Stomach (tissue), 9 donors: ENCODE measurements around the gene PLCH2. TPM values are rescaled to one million over a fixed set of nuclear protein-coding genes. Genes with fewer than 3 reads are reported as not detected.

ENCODE experiments used
- DNase-seq, 2 donors: peaks; one replicate each; pipeline versions ENCODE4 v3.0.0 to v3.0.0-alpha.2; 2013 to 2019
- H3K27ac ChIP-seq, 5 donors: fragments of 200-600 bp in 4 of 5; sonication (generic) in 4 of 5; one replicate each; pipeline ENCODE4 v1.5.1; 2013 to 2019; ENCODE audit warnings: mild to moderate bottlenecking in 1 of 5, moderate library complexity in 1 of 5
- H3K27me3 ChIP-seq, 3 donors: fragments of 200-600 bp; sonication (generic); one replicate each; pipeline ENCODE4 v1.5.1; 2017 to 2019; ENCODE audit warnings: mixed run types in 1 of 3
- H3K36me3 ChIP-seq, 4 donors: fragments of 200-600 bp; sonication (generic); 1 replicate in 3 of 4; 2 replicates in 1 of 4; pipeline ENCODE4 v1.5.1; 2016 to 2019
- H3K4me1 ChIP-seq, 4 donors: fragments of 200-600 bp; sonication (generic); one replicate each; pipeline ENCODE4 v1.5.1; 2016 to 2019
- H3K4me3 ChIP-seq, 4 donors: fragments of 200-600 bp; sonication (generic) in 3 of 4; one replicate each; pipeline ENCODE4 v1.5.1; 2016 to 2019; ENCODE audit warnings: mild to moderate bottlenecking in 1 of 4
- H3K9me3 ChIP-seq, 4 donors: fragments of 200-600 bp; sonication (generic); one replicate each; pipeline ENCODE4 v1.5.1; 2016 to 2019
- CTCF ChIP-seq, 7 experiments: fragments of 450-650 bp in 4 of 7; fragments of 200-600 bp in 3 of 7; sonication (generic) in 3 of 7; IDR thresholded peaks; one replicate each; pipeline ENCODE4 v1.5.1; 2016 to 2019; ENCODE audit warnings: antibody characterized with exemption in 7 of 7, control low read depth in 2 of 7, mild to moderate bottlenecking in 1 of 7
- EP300 ChIP-seq: sonication (generic); formaldehyde crosslinking; IDR thresholded peaks from one replicate; pipeline ENCODE4 v1.6.1; 2017; ENCODE audit warnings: antibody characterized with exemption
- POLR2A ChIP-seq, 4 donors: fragments of 450-650 bp; IDR thresholded peaks; one replicate each; pipeline ENCODE4 v1.6.1; 2016; ENCODE audit warnings: antibody characterized with exemption in 4 of 4, control low read depth in 2 of 4, mild to moderate bottlenecking in 1 of 4, moderate library complexity in 1 of 4
- POLR2AphosphoS5 ChIP-seq, 3 donors: sonication (generic); formaldehyde crosslinking; IDR thresholded peaks; one replicate each; pipeline ENCODE4 v1.6.1; 2016; ENCODE audit warnings: antibody characterized with exemption in 3 of 3
- WGBS, 5 donors: extraction: QIAGEN DNeasy Blood & Tissue Kit in 3 of 5; methylation state at CpG; one replicate each; pipeline versions ENCODE4 v1.1.5 to v1.1.7; 2013 to 2018; 5-methylcytosine and 5-hydroxymethylcytosine counted together
- intact Hi-C: fragments of 100-400 bp; cut with DNase I; formaldehyde crosslinking; loops from one replicate; pipeline ENCODE4 v1.15.1; 2023; ENCODE audit warnings: low total_unique reads
- polyA plus RNA-seq, 3 donors: library from polyadenylated mRNA; stranded (reverse); fragments of 200-250 nt; gene quantifications; one replicate each; pipeline ENCODE4 v1.2.3, GENCODE V29; 2013
- total RNA-seq, 5 donors: library from RNA; depleted of rRNA; stranded (reverse); fragments of >200 nt; gene quantifications; one replicate each; pipeline versions ENCODE4 v1.1.0 to v1.2.3, GENCODE V29; 2014 to 2016
- donor health status: healthy with polysubstance abuse.
- donor health status: Bipolar disorder and iron deficiency.
- donor health status: healthy.

Gene PLCH2
- total and polyA plus RNA-seq, 8 donors: 0.55 to 24.9 (median 1.0) TPM; not detected in 2

- H3K27ac ChIP-seq: no peak overlapping the region
- intact Hi-C loops: no loop called here
- no peak for TF ChIP-seq CTCF (IDR thresholded peaks at IDR 0.05)
- H3K27me3 ChIP-seq: peaks cover 0 to 35% (median 0%) of the 10 kb centered on the region in 3 donors
- no peaks in the 10 kb centered on the region for H3K36me3 ChIP-seq
- WGBS, 5 donors: 50 to 62% (median 54%) methylated on average over 13 of the region's 13 CpGs
- no peak for DNase-seq
- H3K4me1 ChIP-seq: no peaks in the 10 kb centered on the region
- H3K9me3 ChIP-seq: peaks cover 0 to 17% (median 14%) of the 10 kb centered on the region in 4 donors
- H3K4me3 ChIP-seq: no peak overlapping the region
These were observed 16.0 kb downstream of the PLCH2 start for GRCh38 chr1:2492091-2492490.

GRCh38 chr1:2493218-2493617 lies 17.1 kb downstream of the PLCH2 start:
- H3K4me1 ChIP-seq: no peaks in the 10 kb centered on the region
- TF ChIP-seq CTCF (IDR thresholded peaks at IDR 0.05) (no peak), POLR2AphosphoS5 (IDR thresholded peaks at IDR 0.05) (no peak), POLR2A (IDR thresholded peaks at IDR 0.05) (no peak), EP300 (no peak)
- 63 to 79% (median 69%) methylated on average over 13 to 19 of the region's 19 CpGs for WGBS, 5 donors
- intact Hi-C loops: no loop called here
- H3K27ac ChIP-seq: no peak overlapping the region
- H3K36me3 ChIP-seq: no peaks in the 10 kb centered on the region
- peaks cover 0 to 41% (median 0%) of the 10 kb centered on the region in 3 donors for H3K27me3 ChIP-seq
- peaks cover 0 to 14% (median 10%) of the 10 kb centered on the region in 4 donors for H3K9me3 ChIP-seq
- H3K4me3 ChIP-seq: no peak overlapping the region
- DNase-seq: no peak

- DNase-seq: no peak
- TF ChIP-seq CTCF (IDR thresholded peaks at IDR 0.05): no peak
- no peak for TF ChIP-seq EP300
- no peak for TF ChIP-seq POLR2AphosphoS5 (IDR thresholded peaks at IDR 0.05)
- Histone ChIP-seq H3K36me3 (no peaks in the 10 kb centered on the region), H3K9me3 (peaks cover 0 to 9% (median 4%) of the 10 kb centered on the region in 4 donors), H3K4me1 (no peaks in the 10 kb centered on the region), H3K27me3 (peaks cover 0 to 46% (median 0%) of the 10 kb centered on the region in 3 donors), H3K27ac (no peak overlapping the region), H3K4me3 (no peak overlapping the region)
- 57 to 67% (median 65%) methylated on average over 14 to 24 of the region's 24 CpGs for whole genome bisulfite sequencing, 5 donors
- intact Hi-C loops: no loop called here
These were observed 17.7 kb downstream of the PLCH2 start for GRCh38 chr1:2493691-2494322.

- Histone ChIP-seq H3K27ac (no peak overlapping the region), H3K36me3 (no peaks in the 10 kb centered on the region), H3K4me3 (no peak overlapping the region), H3K9me3 (peaks cover 0 to 4% (median 0%) of the 10 kb centered on the region in 4 donors), H3K27me3 (peaks cover 0 to 51% (median 0%) of the 10 kb centered on the region in 3 donors), H3K4me1 (no peaks in the 10 kb centered on the region)
- intact Hi-C loops: no loop called here
- WGBS, 5 donors: 71 to 76% (median 72%) methylated on average over 19 of the region's 19 CpGs
- TF ChIP-seq CTCF (IDR thresholded peaks at IDR 0.05) (no peak), POLR2A (IDR thresholded peaks at IDR 0.05) (no peak), POLR2AphosphoS5 (IDR thresholded peaks at IDR 0.05) (no peak), EP300 (no peak)
- no peak for DNase-seq
These were observed 18.2 kb downstream of the PLCH2 start for GRCh38 chr1:2494323-2494693.
